Fibroblast of peridontal ligament (primary cell): ENCODE measurements around the gene TMLHE.
"Not testable (repeated sequence)": the region's sequence is repeated elsewhere in the genome, so short reads cannot be mapped to it uniquely, and the experiment has no call there.

Experiments
- DNase-seq: peaks from one replicate; pipeline ENCODE4 v3.0.0-alpha.2; 2010; ENCODE audit errors: extremely low read depth

The TMLHE gene

DNA sequence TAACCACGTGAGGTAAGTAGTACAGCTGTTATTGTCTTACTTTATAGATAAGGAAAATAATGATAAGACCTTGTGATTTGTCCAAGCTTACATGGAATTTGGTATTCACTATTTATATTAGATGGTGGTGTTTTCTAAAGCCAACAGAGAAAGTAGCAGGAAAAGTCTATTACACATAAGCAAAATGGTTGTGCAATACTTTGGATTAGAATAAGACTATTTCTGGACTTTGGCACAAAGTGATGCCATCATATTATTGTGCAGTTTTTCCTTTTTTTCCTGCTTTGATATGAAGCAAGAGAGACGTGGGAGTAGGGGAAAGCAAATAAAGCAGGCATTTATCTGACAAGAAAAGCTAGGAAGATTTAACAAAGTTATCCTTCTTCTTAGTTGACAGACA lies 117.6 kb downstream of the TMLHE start:
- DNase-seq: not testable (repeated sequence)

DNA sequence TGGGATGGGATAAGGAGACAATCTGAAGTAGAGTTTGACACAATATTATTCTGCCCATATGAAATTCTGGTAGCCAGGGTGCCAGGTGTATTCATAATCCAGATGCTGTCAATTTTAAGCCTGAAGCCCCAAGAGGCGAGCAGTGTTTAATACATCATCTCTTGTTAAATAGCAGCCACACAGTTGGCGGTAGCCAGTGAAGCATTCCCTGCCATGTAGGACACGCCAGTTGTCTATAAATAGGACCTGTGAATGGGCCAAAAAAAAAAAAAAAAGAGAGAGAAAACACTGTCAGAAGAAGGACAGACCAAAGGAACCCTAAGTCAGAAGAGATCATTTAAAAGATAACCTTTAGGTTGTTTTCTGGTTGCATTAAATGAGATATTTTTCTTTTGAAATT lies 121.3 kb downstream of the TMLHE start:
- DNase-seq: not testable (repeated sequence)

DNA sequence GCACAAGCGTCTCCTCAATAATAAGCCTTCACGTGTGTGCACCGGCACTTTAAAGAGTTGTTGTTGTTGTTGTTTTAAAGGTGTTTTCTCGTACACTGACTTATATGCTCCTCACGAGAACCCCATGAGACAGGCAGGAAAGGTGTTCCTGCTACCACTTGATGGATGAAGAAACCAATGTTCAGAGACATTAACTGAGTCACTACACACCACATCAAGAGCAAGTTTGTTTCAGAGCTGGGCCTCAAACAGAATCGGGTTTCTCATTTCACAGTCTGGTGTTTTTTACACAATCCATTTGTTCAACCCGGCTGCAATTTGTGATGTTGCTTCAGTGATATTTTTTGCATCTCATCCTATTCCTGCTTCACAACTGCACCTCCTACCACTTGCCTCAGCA lies 135.6 kb downstream of the TMLHE start:
- DNase-seq: not testable (repeated sequence)

DNA sequence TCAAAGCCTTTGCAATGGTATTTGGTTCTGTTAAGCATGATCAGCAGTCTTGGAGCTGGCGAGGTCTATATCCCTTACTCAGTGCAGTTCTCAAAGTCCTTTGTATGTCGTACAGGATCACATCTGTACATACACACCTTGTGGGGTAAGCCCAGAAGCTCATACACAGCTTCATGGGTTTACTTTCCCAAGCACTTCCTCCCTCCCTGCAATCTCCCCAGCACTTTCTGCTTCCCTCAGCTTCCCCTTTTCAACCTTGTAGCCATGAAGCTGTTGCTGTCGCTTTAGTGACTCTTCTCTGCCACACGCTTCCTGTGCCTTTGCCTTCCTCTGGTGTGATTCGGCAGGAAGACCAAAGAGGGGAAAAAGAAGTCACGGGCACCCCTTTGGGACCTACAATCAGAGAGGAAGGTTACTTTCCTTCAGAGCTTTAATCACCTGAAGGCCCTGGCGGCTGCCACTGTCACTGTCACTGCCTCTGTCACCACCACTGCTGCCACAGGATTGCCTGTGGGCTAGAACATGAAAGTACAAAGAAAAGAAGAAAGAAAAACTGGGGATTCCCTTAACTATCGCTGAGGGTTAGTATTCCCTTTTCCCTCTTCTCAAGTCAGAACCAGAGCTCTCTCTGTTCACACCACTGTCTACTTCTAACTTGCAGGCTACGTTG lies 146.3 kb downstream of the TMLHE start:
- DNase-seq: not testable (repeated sequence)

DNA sequence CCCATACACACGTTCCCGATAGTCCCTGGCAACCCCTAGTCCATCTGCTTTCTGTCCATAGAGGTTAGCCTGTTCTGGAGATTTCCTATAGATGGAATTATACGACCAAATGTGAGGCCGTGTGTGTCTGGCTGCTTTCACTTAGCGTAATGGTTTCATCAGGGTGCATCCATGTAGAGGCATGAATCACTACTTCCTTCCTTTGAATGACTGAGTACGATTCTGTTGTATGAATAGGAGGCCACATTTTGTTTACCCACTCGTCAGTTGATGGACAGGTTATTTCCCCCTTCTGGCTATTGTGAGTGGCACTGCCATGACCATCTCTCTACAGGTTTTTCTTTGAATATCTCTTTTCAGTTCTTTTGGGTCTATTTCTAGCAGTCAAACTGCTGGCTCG lies 152.3 kb downstream of the TMLHE start:
- not testable (repeated sequence) for DNase-seq

DNA sequence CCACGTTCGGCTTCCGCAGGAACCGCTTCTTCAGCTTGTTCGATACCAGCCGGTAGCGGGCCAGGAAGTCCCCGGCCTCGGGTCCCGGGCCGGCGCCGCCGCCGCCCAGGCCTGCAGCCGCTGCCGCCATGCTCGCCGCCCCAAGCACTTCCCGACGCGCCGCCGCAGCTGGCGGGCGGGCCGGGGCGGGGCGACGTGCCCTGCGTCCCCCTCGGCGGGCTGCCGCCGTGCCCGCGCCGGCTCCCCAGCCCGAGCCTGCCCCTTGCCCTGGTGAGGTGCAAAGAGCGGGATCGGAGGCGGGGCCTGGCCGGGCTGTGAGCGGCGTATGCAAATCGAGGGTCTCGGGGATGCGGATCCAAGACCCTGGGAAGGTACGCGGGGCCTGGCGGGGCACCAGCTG lies 154.3 kb downstream of the TMLHE start, which contains the start of gene F8A3:
F8A3 (minus strand) TSS at position 150 of the 400 bp plus-strand sequence; CDS start at position 130, 20 bp downstream.
- not testable (repeated sequence) for DNase-seq

DNA sequence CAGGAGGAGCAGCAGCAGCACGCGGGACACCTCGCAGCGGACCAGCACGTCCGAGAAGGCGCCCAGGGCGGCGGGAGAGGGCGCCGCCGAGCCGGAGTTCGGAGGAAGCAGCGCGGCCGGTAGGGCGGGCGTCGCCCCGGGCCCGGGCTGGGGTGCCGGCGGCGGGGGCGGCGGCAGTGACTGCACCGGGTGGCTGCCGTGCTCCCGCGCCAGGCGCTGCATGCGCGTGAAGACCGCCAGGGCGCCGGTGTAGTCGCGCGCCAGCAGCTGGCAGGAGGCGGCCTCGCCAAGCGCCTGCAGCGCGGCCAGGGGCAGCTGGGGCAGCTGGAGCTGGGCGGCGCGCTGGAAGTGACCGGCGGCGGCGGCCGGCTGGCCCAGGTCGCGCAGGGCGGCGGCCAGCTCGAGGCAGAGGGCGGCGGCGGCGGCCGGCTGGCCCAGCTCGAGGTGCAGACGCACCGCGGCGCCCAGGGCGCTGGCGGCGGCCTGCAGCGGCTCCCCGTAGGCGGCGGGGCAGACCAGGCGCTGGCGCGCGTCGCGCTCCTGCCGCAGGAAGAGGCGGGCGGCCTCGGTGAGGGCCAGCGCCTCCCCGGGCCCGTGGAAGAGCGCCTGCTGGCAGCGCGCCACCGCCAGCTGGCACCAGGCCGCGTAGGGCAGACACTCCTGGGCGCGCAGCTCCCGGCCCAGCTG lies 154.8 kb downstream of the TMLHE start:
- not testable (repeated sequence) for DNase-seq

DNA sequence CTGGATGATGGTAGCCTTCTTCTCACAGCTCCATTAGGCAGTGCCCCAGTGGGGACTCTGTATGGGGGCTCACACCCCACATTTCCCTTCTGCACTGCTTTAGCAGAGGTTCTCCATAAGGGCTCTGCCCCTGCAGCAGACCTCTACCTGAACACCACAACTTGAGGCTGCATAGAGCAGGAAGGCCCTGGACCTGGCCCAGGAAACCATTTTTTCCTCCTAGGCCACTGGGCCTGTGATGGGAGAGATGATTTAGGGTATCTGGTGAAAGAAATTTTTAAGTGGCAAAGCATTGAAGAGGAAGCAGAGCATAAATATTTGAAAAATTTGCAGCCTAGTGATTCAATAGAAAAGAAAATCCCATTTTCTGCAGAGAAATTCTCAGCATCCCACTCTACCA lies 171.7 kb downstream of the TMLHE start:
- DNase-seq: no peak
